Trophoblast cell (in vitro differentiated cells and primary cell): ENCODE results near the gene IL16.

Experiments used
- DNase-seq, 2 donors: peaks; one replicate each; pipeline ENCODE4 v3.0.0-alpha.2; 2016
- H2AFZ ChIP-seq: 2 replicates; pipeline ENCODE4 v1.6.1; 2013; ENCODE audit warnings: low read length, moderate library complexity, mild to moderate bottlenecking; ENCODE audit not compliant: insufficient read depth, poor library complexity
- H2AK5ac ChIP-seq: 2 replicates; pipeline ENCODE4 v1.6.1; 2013; ENCODE audit warnings: mild to moderate bottlenecking, low read length
- H2BK120ac ChIP-seq: 2 replicates; pipeline ENCODE4 v1.6.1; 2013; ENCODE audit warnings: low read length, mild to moderate bottlenecking, moderate library complexity; ENCODE audit not compliant: insufficient read depth, poor library complexity
- H2BK12ac ChIP-seq: 2 replicates; pipeline ENCODE4 v1.6.1; 2013; ENCODE audit warnings: mild to moderate bottlenecking, low read length, moderate library complexity
- H2BK5ac ChIP-seq: 2 replicates; pipeline ENCODE4 v1.6.1; 2013; ENCODE audit warnings: low read length, low read depth, moderate library complexity, mild to moderate bottlenecking; ENCODE audit not compliant: poor library complexity
- H3K14ac ChIP-seq: 2 replicates; pipeline ENCODE4 v1.6.1; 2013; ENCODE audit warnings: mild to moderate bottlenecking, low read length
- H3K18ac ChIP-seq: 2 replicates; pipeline ENCODE4 v1.6.1; 2013; ENCODE audit warnings: mild to moderate bottlenecking, low read length
- H3K23ac ChIP-seq: 2 replicates; pipeline ENCODE4 v1.6.1; 2013; ENCODE audit warnings: low read length
- H3K27ac ChIP-seq: 2 replicates; pipeline ENCODE4 v1.5.1; 2013; ENCODE audit warnings: low read depth, mild to moderate bottlenecking, inconsistent platforms, low read length, moderate library complexity
- H3K27me3 ChIP-seq: 2 replicates; pipeline ENCODE4 v1.6.1; 2013; ENCODE audit warnings: inconsistent platforms, mild to moderate bottlenecking, low read length, moderate library complexity; ENCODE audit not compliant: insufficient read depth
- H3K36me3 ChIP-seq, 2 experiments: 1 replicate in 1 of 2; 2 replicates in 1 of 2; pipeline ENCODE4 v1.6.1; 2013; ENCODE audit warnings: low read length in 2 of 2, mild to moderate bottlenecking in 2 of 2, moderate library complexity in 1 of 2; ENCODE audit not compliant: insufficient read depth in 2 of 2, control insufficient read depth in 1 of 2
- H3K4ac ChIP-seq: 2 replicates; pipeline ENCODE4 v1.6.1; 2013; ENCODE audit warnings: low read depth, mild to moderate bottlenecking, low read length, moderate library complexity
- H3K4me1 ChIP-seq, 2 experiments: 1 replicate in 1 of 2; 2 replicates in 1 of 2; pipeline ENCODE4 v1.6.1; 2013; ENCODE audit warnings: low read length in 2 of 2, mild to moderate bottlenecking in 2 of 2, moderate library complexity in 1 of 2; ENCODE audit not compliant: insufficient read depth in 2 of 2, control insufficient read depth in 1 of 2
- H3K4me2 ChIP-seq: 2 replicates; pipeline ENCODE4 v1.6.1; 2013; ENCODE audit warnings: inconsistent platforms, mild to moderate bottlenecking, low read length, moderate library complexity
- H3K4me3 ChIP-seq: 2 replicates; pipeline ENCODE4 v1.5.1; 2013; ENCODE audit warnings: mild to moderate bottlenecking, low read depth, low read length, inconsistent platforms
- H3K79me1 ChIP-seq: one replicate; pipeline ENCODE4 v1.6.1; 2013; ENCODE audit warnings: low read length
- H3K79me2 ChIP-seq: 2 replicates; pipeline ENCODE4 v1.6.1; 2013; ENCODE audit warnings: low read length, mild to moderate bottlenecking; ENCODE audit not compliant: control insufficient read depth, insufficient read depth, poor library complexity
- H3K9ac ChIP-seq: 2 replicates; pipeline ENCODE4 v1.6.1; 2013; ENCODE audit warnings: mild to moderate bottlenecking, low read length
- H3K9me3 ChIP-seq: 2 replicates; pipeline ENCODE4 v1.6.1; 2013; ENCODE audit warnings: low read depth, mild to moderate bottlenecking, control low read depth, inconsistent platforms, low read length; ENCODE audit not compliant: insufficient read depth
- H4K12ac ChIP-seq: 2 replicates; pipeline ENCODE4 v1.6.1; 2013; ENCODE audit warnings: low read depth, mild to moderate bottlenecking, low read length, moderate library complexity
- H4K8ac ChIP-seq: 2 replicates; pipeline ENCODE4 v1.6.1; 2013; ENCODE audit warnings: low read depth, mild to moderate bottlenecking, low read length, moderate library complexity
- H4K91ac ChIP-seq: one replicate; pipeline ENCODE4 v1.6.1; 2013; ENCODE audit warnings: low read depth, mild to moderate bottlenecking, low read length, moderate library complexity
- WGBS: extraction: QIAGEN DNeasy Blood & Tissue Kit; methylation state at CpG from one replicate; pipeline ENCODE4 v1.1.7; 2013; ENCODE audit warnings: missing lambda C conversion rate; ENCODE audit not compliant: insufficient read length, insufficient coverage; ENCODE audit errors: extremely low coverage; 5-methylcytosine and 5-hydroxymethylcytosine counted together

IL16 gene

DNA sequence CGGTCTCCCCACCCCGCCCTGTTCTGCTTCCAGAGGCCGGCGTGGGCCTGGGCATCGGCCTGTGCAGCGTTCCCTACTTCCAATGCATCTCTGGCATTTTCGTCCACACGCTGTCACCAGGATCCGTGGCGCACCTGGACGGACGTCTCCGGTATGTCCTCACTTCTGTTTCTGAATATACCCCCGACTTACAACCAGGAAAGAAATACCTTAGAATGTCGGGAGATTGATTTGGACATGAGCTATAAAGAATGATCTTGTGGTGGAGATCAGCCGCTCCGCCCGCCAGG, 85.9 kb downstream of the IL16 start:
- Histone ChIP-seq H2BK12ac (no peak overlapping the region), H3K4me1 (peaks cover 4 to 16% of the 10 kb centered on the region in 2 experiments), H4K8ac (no peak overlapping the region), H3K23ac (no peak overlapping the region), H3K79me1 (no peaks in the 10 kb centered on the region), H2BK120ac (no peak overlapping the region), H3K14ac (no peak overlapping the region), H3K18ac (no peak overlapping the region), H4K12ac (no peak overlapping the region), H3K27ac (no peak overlapping the region), H2BK5ac (no peak overlapping the region), H3K9me3 (peaks cover 4% of the 10 kb centered on the region), H2AK5ac (no peak overlapping the region), H3K79me2 (no peaks in the 10 kb centered on the region), H3K4me3 (no peak overlapping the region), H4K91ac (no peak overlapping the region), H3K36me3 (no peaks in the 10 kb centered on the region), H3K4me2 (no peak overlapping the region), H3K4ac (no peak overlapping the region), H3K9ac (no peak overlapping the region), H3K27me3 (no peaks in the 10 kb centered on the region), H2AFZ (no peak overlapping the region)
- WGBS, result no CpG with 5 or more reads among the region's 18 CpGs
- DNase-seq, result peak in 1 of 2 donors; percentile 25

DNA sequence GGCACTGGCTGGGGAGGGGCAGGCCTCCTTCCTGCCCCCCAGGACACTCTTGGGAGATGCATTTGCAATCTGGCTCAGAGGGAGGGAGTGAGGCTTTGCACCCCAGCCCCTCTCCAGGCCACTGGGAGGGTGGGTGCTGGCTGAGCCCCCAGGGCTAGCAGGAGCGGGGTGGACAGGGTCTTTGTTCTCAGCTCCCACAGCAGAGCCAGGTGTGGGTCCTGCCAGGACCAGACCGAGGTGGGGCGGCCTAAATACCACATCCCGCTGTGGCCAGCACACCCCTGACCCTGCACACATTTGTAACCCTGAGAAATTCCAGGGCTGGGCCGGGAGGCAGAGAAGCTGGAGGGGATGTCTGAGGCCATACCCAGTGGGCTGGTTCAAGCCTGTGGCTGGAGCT, 86.2 kb downstream of the IL16 start:
- no CpG with 5 or more reads among the region's 5 CpGs for WGBS
- peaks cover 5% of the 10 kb centered on the region for H3K9me3 ChIP-seq

DNA sequence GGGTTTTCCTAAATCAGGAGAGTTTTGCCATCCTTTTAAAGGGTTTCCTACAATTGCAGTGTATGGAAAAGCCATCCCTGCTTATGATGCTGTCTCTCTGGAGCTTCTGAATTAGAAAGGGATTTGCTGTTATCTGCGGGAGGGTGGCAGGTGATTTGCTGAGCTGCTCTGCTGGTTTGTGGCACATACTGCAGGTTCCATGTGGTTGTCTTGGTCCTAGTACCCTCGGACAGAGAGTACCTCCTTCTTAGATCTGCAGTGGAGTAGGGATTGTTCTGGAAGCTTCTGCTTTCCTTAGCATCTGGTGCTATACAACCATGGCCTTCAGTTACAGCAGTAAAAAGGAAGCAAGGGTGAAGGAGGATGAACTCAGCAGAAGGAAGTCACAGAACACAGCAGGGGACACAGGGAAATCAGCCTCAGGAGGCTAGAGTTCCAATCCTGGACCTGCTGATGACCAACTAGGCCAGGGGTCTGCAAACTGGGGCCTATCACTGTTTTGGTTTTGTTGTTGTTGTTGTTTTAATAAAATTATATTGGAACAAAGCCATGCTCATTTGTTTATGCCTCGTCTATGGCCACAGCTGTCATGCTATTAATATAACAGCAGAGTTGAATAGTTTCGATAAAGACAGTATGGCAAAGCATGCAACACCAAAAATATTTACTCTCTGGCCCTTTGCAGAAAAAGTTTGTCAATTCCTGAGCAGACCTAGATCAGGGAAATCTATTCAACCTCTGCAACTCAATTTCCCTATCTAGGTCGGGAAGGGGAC, 87.8 kb downstream of the IL16 start:
- Histone ChIP-seq H4K8ac (no peak overlapping the region), H3K4me2 (no peak overlapping the region), H3K18ac (no peak overlapping the region), H3K4ac (no peak overlapping the region), H2AFZ (no peak overlapping the region), H2BK5ac (no peak overlapping the region), H4K91ac (no peak overlapping the region), H2AK5ac (no peak overlapping the region), H3K9me3 (peaks cover 2% of the 10 kb centered on the region), H3K4me1 (peaks cover 4 to 16% of the 10 kb centered on the region in 2 experiments), H2BK12ac (no peak overlapping the region), H3K23ac (no peak overlapping the region), H2BK120ac (no peak overlapping the region), H4K12ac (no peak overlapping the region), H3K79me1 (no peaks in the 10 kb centered on the region), H3K14ac (no peak overlapping the region), H3K27ac (no peak overlapping the region), H3K27me3 (no peaks in the 10 kb centered on the region), H3K4me3 (no peak overlapping the region), H3K36me3 (no peaks in the 10 kb centered on the region), H3K79me2 (no peaks in the 10 kb centered on the region), H3K9ac (no peak overlapping the region)
- no peak for DNase-seq
- WGBS, result no CpG with 5 or more reads among the region's 5 CpGs

More for the DNA sequence above, 86.2 kb downstream of the IL16 start:
- no peak for DNase-seq
- H4K91ac ChIP-seq, result no peak overlapping the region
- H3K4me1 ChIP-seq, result peaks cover 4 to 16% of the 10 kb centered on the region in 2 experiments
- H2BK12ac ChIP-seq, result no peak overlapping the region
- H3K79me1 ChIP-seq, result no peaks in the 10 kb centered on the region
- no peak overlapping the region for H3K23ac ChIP-seq
- H3K27ac ChIP-seq, result no peak overlapping the region
- no peak overlapping the region for H4K12ac ChIP-seq
- H3K27me3 ChIP-seq, result no peaks in the 10 kb centered on the region
- no peak overlapping the region for H2BK5ac ChIP-seq
- no peak overlapping the region for H2BK120ac ChIP-seq
- no peak overlapping the region for H2AFZ ChIP-seq
- H3K4me2 ChIP-seq, result no peak overlapping the region
- no peaks in the 10 kb centered on the region for H3K36me3 ChIP-seq
- H3K4ac ChIP-seq, result no peak overlapping the region
- no peak overlapping the region for H3K9ac ChIP-seq
- H3K18ac ChIP-seq, result no peak overlapping the region
- no peaks in the 10 kb centered on the region for H3K79me2 ChIP-seq
- H3K4me3 ChIP-seq, result no peak overlapping the region
- no peak overlapping the region for H2AK5ac ChIP-seq
- H3K14ac ChIP-seq, result no peak overlapping the region
- no peak overlapping the region for H4K8ac ChIP-seq

DNA sequence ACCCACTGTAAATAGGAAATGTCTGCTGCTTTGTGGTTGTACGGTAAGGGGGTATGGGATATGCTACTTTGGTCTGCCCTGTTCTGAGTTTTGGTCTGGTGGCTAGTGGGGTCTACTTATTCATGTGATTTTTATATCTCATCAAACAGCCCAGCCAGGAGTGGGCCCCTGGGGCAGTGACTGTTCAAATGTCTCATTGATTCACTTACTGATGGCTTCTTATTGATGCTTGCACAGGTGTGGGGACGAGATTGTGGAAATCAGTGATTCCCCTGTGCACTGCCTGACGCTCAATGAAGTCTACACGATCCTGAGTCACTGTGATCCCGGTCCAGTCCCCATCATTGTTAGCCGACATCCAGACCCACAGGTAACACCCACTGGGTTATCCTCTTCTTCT, 88.8 kb downstream of the IL16 start:
- Histone ChIP-seq H3K27me3 (no peaks in the 10 kb centered on the region), H2AK5ac (no peak overlapping the region), H2BK120ac (no peak overlapping the region), H3K27ac (no peak overlapping the region), H4K12ac (no peak overlapping the region), H2BK12ac (no peak overlapping the region), H3K79me2 (no peaks in the 10 kb centered on the region), H3K9me3 (peaks cover 2% of the 10 kb centered on the region), H3K14ac (no peak overlapping the region), H3K36me3 (no peaks in the 10 kb centered on the region), H2BK5ac (no peak overlapping the region), H3K4me3 (no peak overlapping the region), H3K79me1 (no peaks in the 10 kb centered on the region), H3K4ac (no peak overlapping the region), H3K9ac (no peak overlapping the region), H2AFZ (no peak overlapping the region), H4K91ac (no peak overlapping the region), H4K8ac (no peak overlapping the region), H3K4me2 (no peak overlapping the region), H3K23ac (no peak overlapping the region), H3K4me1 (peaks cover 4 to 16% of the 10 kb centered on the region in 2 experiments), H3K18ac (no peak overlapping the region)
- DNase-seq, result no peak
- WGBS, result no CpG with 5 or more reads among the region's 6 CpGs
